22Rv1 (cell line): ENCODE results near the gene DPYSL5.

ENCODE experiments used
- ZFX ChIP-seq: fragments of 450-650 bp; IDR thresholded peaks from 2 replicates; pipeline ENCODE4 v1.6.1; 2017; ENCODE audit warnings: antibody characterized with exemption, borderline replicate concordance
- TF ChIP-seq, protein P1 (sequence below): fragments of 450-650 bp; IDR thresholded peaks from 2 replicates; pipeline ENCODE4 v1.5.1; 2017; ENCODE audit warnings: mild to moderate bottlenecking

DNA sequence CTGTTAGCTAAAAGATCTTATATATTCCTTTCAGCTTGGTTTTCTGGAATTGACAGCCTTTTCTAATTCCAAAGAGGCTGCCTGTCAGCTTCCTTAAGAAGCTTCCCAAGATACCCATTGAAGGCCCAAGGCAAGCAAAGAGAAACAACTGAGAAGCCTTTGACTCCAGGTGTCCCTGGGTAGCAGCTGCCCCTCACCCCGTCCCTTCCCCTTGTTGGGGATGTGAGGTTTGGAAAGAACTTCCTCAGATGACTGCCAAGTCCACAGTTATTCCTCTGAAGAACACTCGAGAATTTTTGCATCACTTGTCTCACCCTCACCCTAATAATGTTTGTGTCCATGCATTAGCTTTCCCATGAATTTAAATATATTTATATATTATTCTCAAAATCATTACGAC is 135.8 kb downstream of the DPYSL5 start:
- TF ChIP-seq, protein P1, sequence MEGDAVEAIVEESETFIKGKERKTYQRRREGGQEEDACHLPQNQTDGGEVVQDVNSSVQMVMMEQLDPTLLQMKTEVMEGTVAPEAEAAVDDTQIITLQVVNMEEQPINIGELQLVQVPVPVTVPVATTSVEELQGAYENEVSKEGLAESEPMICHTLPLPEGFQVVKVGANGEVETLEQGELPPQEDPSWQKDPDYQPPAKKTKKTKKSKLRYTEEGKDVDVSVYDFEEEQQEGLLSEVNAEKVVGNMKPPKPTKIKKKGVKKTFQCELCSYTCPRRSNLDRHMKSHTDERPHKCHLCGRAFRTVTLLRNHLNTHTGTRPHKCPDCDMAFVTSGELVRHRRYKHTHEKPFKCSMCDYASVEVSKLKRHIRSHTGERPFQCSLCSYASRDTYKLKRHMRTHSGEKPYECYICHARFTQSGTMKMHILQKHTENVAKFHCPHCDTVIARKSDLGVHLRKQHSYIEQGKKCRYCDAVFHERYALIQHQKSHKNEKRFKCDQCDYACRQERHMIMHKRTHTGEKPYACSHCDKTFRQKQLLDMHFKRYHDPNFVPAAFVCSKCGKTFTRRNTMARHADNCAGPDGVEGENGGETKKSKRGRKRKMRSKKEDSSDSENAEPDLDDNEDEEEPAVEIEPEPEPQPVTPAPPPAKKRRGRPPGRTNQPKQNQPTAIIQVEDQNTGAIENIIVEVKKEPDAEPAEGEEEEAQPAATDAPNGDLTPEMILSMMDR, result no peak
- no peak for TF ChIP-seq ZFX
